HepG2 (cell line): ENCODE measurements around the gene OBI1. TPM values are rescaled to one million over a fixed set of nuclear protein-coding genes. Genes with fewer than 3 reads are reported as not detected.

ENCODE experiments used
- ATAC-seq: fragments of 200-7000 bp; cut with Tn5 transposase; 3 replicates; pipeline ENCODE4 v1.9.1; 2020; ENCODE audit warnings: mild to moderate bottlenecking, moderate library complexity
- BruUV-seq: library from RNA; stranded (reverse); fragments of 400-500 nt; replicated peaks from 2 replicates; lab custom pipeline; 2021; lab: Mats Ljungman, UMichigan
- CTCF ChIA-PET: fragments of 300-600 bp; formaldehyde crosslinking; extraction: SDS; loops from one replicate; lab custom pipeline; 2021; ENCODE audit warnings: low total read pairs, inconsistent platforms, low intra/inter-chr PET ratio; lab: Yijun Ruan, JAX
- POLR2A ChIA-PET: fragments of 350-600 bp; sonication (Branson Sonifier 250); formaldehyde crosslinking; loops from one replicate; lab custom pipeline; 2020; ENCODE audit warnings: antibody characterized with exemption, inconsistent platforms; lab: Yijun Ruan, JAX
- DNase-seq: peaks from one replicate; pipeline ENCODE4 v3.0.0-alpha.2; 2015; ENCODE audit warnings: low spot score
- FAIRE-seq: peaks from 3 replicates; lab custom pipeline; 2011; peaks lifted over from hg19 to GRCh38; lab: Jason Lieb, UNC
- H2AFZ ChIP-seq: one replicate; pipeline ENCODE4 v1.6.1; 2011; ENCODE audit warnings: low read length, inconsistent platforms
- H3K27ac ChIP-seq: fragments of 300-600 bp; 3 replicates; pipeline ENCODE4 v1.8.0; 2011; ENCODE audit warnings: mixed run types, mild to moderate bottlenecking, mixed read lengths, low read length, inconsistent platforms; ENCODE audit not compliant: insufficient read depth; ENCODE audit errors: extremely low read length
- H3K27me3 ChIP-seq, 2 experiments: fragments of 200-600 bp in 1 of 2; 2 replicates in 1 of 2; 3 replicates in 1 of 2; pipeline versions ENCODE4 v1.6.0 to v1.8.0; 2011; ENCODE audit warnings: low read length in 2 of 2, mild to moderate bottlenecking in 2 of 2, moderate library complexity in 2 of 2, inconsistent platforms in 1 of 2; ENCODE audit not compliant: insufficient read depth in 2 of 2, control insufficient read depth in 1 of 2
- H3K36me3 ChIP-seq, 2 experiments: fragments of 200-600 bp in 1 of 2; replicated peaks in 1 of 2; 2 replicates in 1 of 2; 3 replicates in 1 of 2; pipeline versions ENCODE4 v1.5.1 to v1.8.0; 2011; ENCODE audit warnings: low read length in 2 of 2, inconsistent platforms in 1 of 2; ENCODE audit not compliant: insufficient read depth in 2 of 2, control insufficient read depth in 1 of 2
- H3K4me1 ChIP-seq: 2 replicates; pipeline ENCODE4 v1.5.1; 2012; ENCODE audit warnings: low read length, inconsistent platforms; ENCODE audit not compliant: insufficient read depth
- H3K4me2 ChIP-seq: 2 replicates; pipeline ENCODE4 v1.6.0; 2011; ENCODE audit warnings: low read depth, low read length, inconsistent platforms
- H3K4me3 ChIP-seq, 3 experiments: fragments of 200-600 bp in 1 of 3; sonication (generic), shearing (Covaris generic) in 1 of 3; replicated peaks in 1 of 3; 2 replicates each; pipeline ENCODE4 v1.5.1; 2011 to 2016; ENCODE audit warnings: low read length in 3 of 3, inconsistent platforms in 2 of 3, low read depth in 2 of 3, mild to moderate bottlenecking in 2 of 3, control low read depth in 1 of 3, mixed read lengths in 1 of 3; ENCODE audit not compliant: insufficient read depth in 1 of 3
- H3K79me2 ChIP-seq: one replicate; pipeline ENCODE4 v1.6.1; 2011; ENCODE audit warnings: low read length, inconsistent platforms; ENCODE audit not compliant: insufficient read depth
- H3K9ac ChIP-seq: 2 replicates; pipeline ENCODE4 v1.6.0; 2011; ENCODE audit warnings: mild to moderate bottlenecking, low read depth, low read length, inconsistent platforms; ENCODE audit not compliant: insufficient read depth
- H3K9me3 ChIP-seq: 2 replicates; pipeline ENCODE4 v1.5.1; 2012; ENCODE audit warnings: mild to moderate bottlenecking, low read length
- H4K20me1 ChIP-seq: 2 replicates; pipeline ENCODE4 v1.6.0; 2011; ENCODE audit warnings: inconsistent platforms, mild to moderate bottlenecking, low read length, moderate library complexity; ENCODE audit not compliant: insufficient read depth
- FOSL1 ChIP-seq: sonication (generic); formaldehyde crosslinking; IDR thresholded peaks from 2 replicates; pipeline ENCODE4 v1.9.0; 2021; ENCODE audit warnings: missing genetic modification reagents, borderline replicate concordance
- HMGA1 ChIP-seq: sonication (generic); formaldehyde crosslinking; conservative IDR thresholded peaks from 2 replicates; pipeline ENCODE4 v1.4.0; 2020; ENCODE audit warnings: missing genetic modification reagents
- KDM5A ChIP-seq: fragments of 200-600 bp; sonication (generic); IDR thresholded peaks from 2 replicates; pipeline ENCODE4 v1.7.0; 2018; ENCODE audit warnings: antibody characterized with exemption, mild to moderate bottlenecking, low read length, borderline replicate concordance
- KLF6 ChIP-seq: IDR thresholded peaks from 2 replicates; pipeline ENCODE4 v1.8.0; 2016; ENCODE audit warnings: missing biosample characterization, missing genetic modification reagents
- NFRKB ChIP-seq: fragments of 450-650 bp; IDR thresholded peaks from 2 replicates; pipeline ENCODE4 v1.6.1; 2017
- NFYC ChIP-seq: IDR thresholded peaks from 2 replicates; pipeline ENCODE4 v1.6.1; 2016; ENCODE audit warnings: missing genetic modification reagents, missing compliant biosample characterization
- PAF1 ChIP-seq: IDR thresholded peaks from 2 replicates; pipeline ENCODE4 v1.6.1; 2016; ENCODE audit warnings: missing genetic modification reagents, missing compliant biosample characterization
- PCBP1 ChIP-seq: fragments of 200-400 bp; formaldehyde crosslinking; IDR thresholded peaks from 2 replicates; pipeline ENCODE4 v1.6.1; 2017; ENCODE audit warnings: mild to moderate bottlenecking, low read depth, low read length, borderline replicate concordance
- PPARG ChIP-seq: conservative IDR thresholded peaks from 2 replicates; pipeline ENCODE4 v1.6.1; 2016; ENCODE audit warnings: missing biosample characterization, missing genetic modification reagents
- WIZ ChIP-seq: sonication (generic); formaldehyde crosslinking; IDR thresholded peaks from 2 replicates; pipeline ENCODE4 v1.5.1; 2020; ENCODE audit warnings: mild to moderate bottlenecking, missing genetic modification reagents
- ZBTB2 ChIP-seq: sonication (generic); formaldehyde crosslinking; IDR thresholded peaks from 2 replicates; pipeline ENCODE4 v1.8.0; 2022; ENCODE audit warnings: low read depth, missing genetic modification reagents
- ZMYM3 ChIP-seq: sonication (generic); formaldehyde crosslinking; IDR thresholded peaks from 2 replicates; pipeline ENCODE4 v1.5.1; 2020; ENCODE audit warnings: mild to moderate bottlenecking, missing genetic modification reagents
- ZNF136 ChIP-seq: sonication (generic); formaldehyde crosslinking; IDR thresholded peaks from 2 replicates; pipeline ENCODE4 v1.8.1; 2022; ENCODE audit warnings: low read depth, mild to moderate bottlenecking, moderate library complexity, missing genetic modification reagents
- ZNF230 ChIP-seq: sonication (generic); formaldehyde crosslinking; IDR thresholded peaks from 2 replicates; pipeline ENCODE4 v1.4.0; 2020; ENCODE audit warnings: mild to moderate bottlenecking, missing genetic modification reagents
- ZNF776 ChIP-seq: sonication (generic); formaldehyde crosslinking; IDR thresholded peaks from 2 replicates; pipeline ENCODE4 v1.4.0; 2020; ENCODE audit warnings: mild to moderate bottlenecking, missing genetic modification reagents
- WGBS: methylation state at CpG from one replicate; pipeline ENCODE4 v1.1.6; 2017; ENCODE audit warnings: low lambda C conversion rate; 5-methylcytosine and 5-hydroxymethylcytosine counted together
- in situ Hi-C: cut with HindIII; loops from 2 replicates; pipeline ENCODE4 v1.10.0; 2017; ENCODE audit warnings: low pct_unique_long_range_greater_than_20kb; ENCODE audit not compliant: extremely low pct_ligation_motif_present
- intact Hi-C: fragments of 100-400 bp; cut with micrococcal nuclease; formaldehyde crosslinking; loops from one replicate; pipeline ENCODE4 v1.10.0; 2022; ENCODE audit not compliant: unreplicated experiment
- polyA plus RNA-seq, 8 experiments: library from polyadenylated mRNA; depleted of rRNA in 3 of 8; stranded (reverse) in 7 of 8; unstranded in 1 of 8; fragments of >200 nt; fragmentation: Illumina TruSeq in 4 of 8; extraction: Trizol in 4 of 8; gene quantifications; 2 replicates each; pipeline versions ENCODE4 v1.2.1 to v1.2.3, GENCODE V29; 2011 to 2016; ENCODE audit warnings: low read depth in 4 of 8, missing spikeins in 1 of 8, mixed read lengths in 1 of 8; ENCODE audit not compliant: insufficient read depth in 1 of 8
- total RNA-seq, 5 experiments: library from RNA; depleted of rRNA; stranded (reverse); fragments of >200 nt; fragmentation: Illumina TruSeq; extraction: Trizol; gene quantifications; 2 replicates each; pipeline ENCODE4 v1.2.3, GENCODE V29; 2016; ENCODE audit warnings: low read depth in 1 of 5
- TF ChIP-seq, protein P1 (sequence below): sonication (generic); formaldehyde crosslinking; IDR thresholded peaks from 2 replicates; pipeline ENCODE4 v1.4.0; 2020; ENCODE audit warnings: missing genetic modification reagents

The OBI1 gene
- total and polyA plus RNA-seq, 2 of the 13 experiments (the other 11 are each of a cell fraction or from before 2014, with no cell fraction given) = 7.8 to 23.5 TPM

GRCh38 chr13:78589206-78589605 lies 69.7 kb downstream of the OBI1 start (continued):
- TF ChIP-seq, protein P1, sequence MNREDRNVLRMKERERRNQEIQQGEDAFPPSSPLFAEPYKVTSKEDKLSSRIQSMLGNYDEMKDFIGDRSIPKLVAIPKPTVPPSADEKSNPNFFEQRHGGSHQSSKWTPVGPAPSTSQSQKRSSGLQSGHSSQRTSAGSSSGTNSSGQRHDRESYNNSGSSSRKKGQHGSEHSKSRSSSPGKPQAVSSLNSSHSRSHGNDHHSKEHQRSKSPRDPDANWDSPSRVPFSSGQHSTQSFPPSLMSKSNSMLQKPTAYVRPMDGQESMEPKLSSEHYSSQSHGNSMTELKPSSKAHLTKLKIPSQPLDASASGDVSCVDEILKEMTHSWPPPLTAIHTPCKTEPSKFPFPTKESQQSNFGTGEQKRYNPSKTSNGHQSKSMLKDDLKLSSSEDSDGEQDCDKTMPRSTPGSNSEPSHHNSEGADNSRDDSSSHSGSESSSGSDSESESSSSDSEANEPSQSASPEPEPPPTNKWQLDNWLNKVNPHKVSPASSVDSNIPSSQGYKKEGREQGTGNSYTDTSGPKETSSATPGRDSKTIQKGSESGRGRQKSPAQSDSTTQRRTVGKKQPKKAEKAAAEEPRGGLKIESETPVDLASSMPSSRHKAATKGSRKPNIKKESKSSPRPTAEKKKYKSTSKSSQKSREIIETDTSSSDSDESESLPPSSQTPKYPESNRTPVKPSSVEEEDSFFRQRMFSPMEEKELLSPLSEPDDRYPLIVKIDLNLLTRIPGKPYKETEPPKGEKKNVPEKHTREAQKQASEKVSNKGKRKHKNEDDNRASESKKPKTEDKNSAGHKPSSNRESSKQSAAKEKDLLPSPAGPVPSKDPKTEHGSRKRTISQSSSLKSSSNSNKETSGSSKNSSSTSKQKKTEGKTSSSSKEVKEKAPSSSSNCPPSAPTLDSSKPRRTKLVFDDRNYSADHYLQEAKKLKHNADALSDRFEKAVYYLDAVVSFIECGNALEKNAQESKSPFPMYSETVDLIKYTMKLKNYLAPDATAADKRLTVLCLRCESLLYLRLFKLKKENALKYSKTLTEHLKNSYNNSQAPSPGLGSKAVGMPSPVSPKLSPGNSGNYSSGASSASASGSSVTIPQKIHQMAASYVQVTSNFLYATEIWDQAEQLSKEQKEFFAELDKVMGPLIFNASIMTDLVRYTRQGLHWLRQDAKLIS (CRISPR knock-in tag) = no peak
- TF ChIP-seq WIZ (CRISPR knock-in tag) (peak; percentile 88; the same call in 1 of the 2 replicates), NFYC (CRISPR knock-in tag) (no peak)

DNA sequence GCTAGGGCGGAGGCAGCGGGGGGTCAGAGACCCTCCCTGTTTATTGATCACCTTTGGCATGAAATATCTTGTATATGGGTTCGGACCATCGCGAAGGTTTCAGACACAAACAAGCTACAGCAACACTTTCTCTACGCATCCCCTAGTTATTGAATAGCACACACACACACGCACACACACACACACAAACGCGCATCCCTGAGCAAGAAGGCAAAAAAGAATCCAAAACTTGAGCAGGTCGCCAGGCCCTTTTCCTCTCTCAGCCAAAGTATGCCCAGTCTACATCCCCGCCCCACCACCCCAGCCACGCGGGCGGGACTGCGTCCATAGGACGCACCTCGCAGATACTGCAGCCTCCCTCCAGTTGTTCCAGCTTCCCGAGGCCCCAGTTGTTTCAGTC lies 71.6 kb downstream of the OBI1 start:
- Histone ChIP-seq H3K27me3 (0 out of 5 replicates have a peak, but pooled peaks cover 0 to 2% of the 10 kb centered on the region in 2 experiments), H3K9ac (no peak overlapping the region), H3K4me1 (no peaks in the 10 kb centered on the region), H3K4me2 (no peak overlapping the region), H3K36me3 (no peaks in the 10 kb centered on the region), H3K9me3 (no peaks in the 10 kb centered on the region), H2AFZ (no peak overlapping the region), H3K79me2 (no peaks in the 10 kb centered on the region), H3K27ac (no peak overlapping the region), H4K20me1 (no peaks in the 10 kb centered on the region), H3K4me3 (no peak overlapping the region)
- no TSS peak for BruUV-seq
- FAIRE-seq = no peak
- no peak for ATAC-seq
- intact Hi-C loops (no loop called here), in situ Hi-C loops (no loop called here)
- POLR2A ChIA-PET = no interaction called here
- CTCF ChIA-PET = no interaction called here
- 45% methylated on average over 15 of the region's 18 CpGs for WGBS
- no peak for DNase-seq
- TF ChIP-seq NFRKB (no peak), ZNF136 (CRISPR knock-in tag) (no peak), HMGA1 (CRISPR knock-in tag) (no peak), KDM5A (no peak), ZMYM3 (CRISPR knock-in tag) (no peak), PAF1 (CRISPR knock-in tag) (no peak), KLF6 (CRISPR knock-in tag) (no peak), ZBTB2 (CRISPR knock-in tag) (no peak), ZNF230 (CRISPR knock-in tag) (no peak), PCBP1 (no peak), FOSL1 (CRISPR knock-in tag) (no peak), PPARG (no peak), ZNF776 (CRISPR knock-in tag) (no peak)
